ENCODE results near the gene KIRREL3.

KIRREL3 gene

DNA sequence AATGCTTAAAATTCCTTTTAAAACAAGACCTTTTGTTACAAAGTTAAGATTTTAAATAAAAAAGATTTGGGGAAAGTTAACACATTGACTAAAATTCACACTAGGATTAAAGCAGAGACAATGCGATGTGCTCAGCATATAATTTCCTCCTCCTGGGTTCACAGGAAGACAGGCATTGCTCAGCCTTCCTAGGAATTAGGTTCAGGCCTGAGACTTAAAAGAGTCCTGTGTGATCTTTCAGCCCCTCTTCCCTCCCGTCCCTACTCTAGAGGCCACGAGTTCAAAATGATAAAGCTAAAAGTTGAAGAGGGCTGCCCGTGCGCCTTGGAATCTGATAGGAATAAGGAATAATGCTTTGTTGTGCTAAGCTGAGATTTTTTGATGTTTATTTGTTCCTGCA lies 218.6 kb downstream of the KIRREL3 start:
- H3K4me1 ChIP-seq (ENCODE audit: insufficient read depth, insufficient read length): no peaks in the 10 kb centered on the region

GRCh38 chr11:126776119-126776518 lies 224.5 kb downstream of the KIRREL3 start:
- no peaks in the 10 kb centered on the region for H3K36me3 ChIP-seq (ENCODE audit: insufficient read depth, insufficient read length, low read length)
- H3K9me3 ChIP-seq (ENCODE audit: insufficient read depth, low read length): no peaks in the 10 kb centered on the region
- no peak for DNase-seq (ENCODE audit: low read depth, low spot score)
- TF ChIP-seq ZNF274 (IDR thresholded peaks at IDR 0.05; ENCODE audit: low read depth, low read length) (no peak), YY1 (IDR thresholded peaks at IDR 0.05; ENCODE audit: insufficient read depth, insufficient read length) (no peak), SUZ12 (IDR thresholded peaks at IDR 0.05; ENCODE audit: extremely low read depth, insufficient read depth, insufficient read length) (no peak)
- H3K4me3 ChIP-seq (ENCODE audit: insufficient read length, low read depth): no peak overlapping the region
- H3K9ac ChIP-seq (ENCODE audit: insufficient read length, low read depth): no peak overlapping the region
- H3K27me3 ChIP-seq (ENCODE audit: insufficient read depth, insufficient read length): no peaks in the 10 kb centered on the region
- no peaks in the 10 kb centered on the region for H3K4me1 ChIP-seq (ENCODE audit: insufficient read depth, insufficient read length)

More for the DNA sequence above, 218.6 kb downstream of the KIRREL3 start:
- TF ChIP-seq ZNF274 (IDR thresholded peaks at IDR 0.05; ENCODE audit: low read depth, low read length): no peak
- TF ChIP-seq SUZ12 (IDR thresholded peaks at IDR 0.05; ENCODE audit: extremely low read depth, insufficient read depth, insufficient read length): no peak
- no peak for TF ChIP-seq YY1 (IDR thresholded peaks at IDR 0.05; ENCODE audit: insufficient read depth, insufficient read length)
- no peaks in the 10 kb centered on the region for H3K36me3 ChIP-seq (ENCODE audit: insufficient read depth, insufficient read length, low read length)
- H3K9ac ChIP-seq (ENCODE audit: insufficient read length, low read depth): no peak overlapping the region
- DNase-seq (ENCODE audit: low read depth, low spot score): no peak
- H3K27me3 ChIP-seq (ENCODE audit: insufficient read depth, insufficient read length): no peaks in the 10 kb centered on the region
- H3K9me3 ChIP-seq (ENCODE audit: insufficient read depth, low read length): no peaks in the 10 kb centered on the region
- H3K4me3 ChIP-seq (ENCODE audit: insufficient read length, low read depth): no peak overlapping the region

DNA sequence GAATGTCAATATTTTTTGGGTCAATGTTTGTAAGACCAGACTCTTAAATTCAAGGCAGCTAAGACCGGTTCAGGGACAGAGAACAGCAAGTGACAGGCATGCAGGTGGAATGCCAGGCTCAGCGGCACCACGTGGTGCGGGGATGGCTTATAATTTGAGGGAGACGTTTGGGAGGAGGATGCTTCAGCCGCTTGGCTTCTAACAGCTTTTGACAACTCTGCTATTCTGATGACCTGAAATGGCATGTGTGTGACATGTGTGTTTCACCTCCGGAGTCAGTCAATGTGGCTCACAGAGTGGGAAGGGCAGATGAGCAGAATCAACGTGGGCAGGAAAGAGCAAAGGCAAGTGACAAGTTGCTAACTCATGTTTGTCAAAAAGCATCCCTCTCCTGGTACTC lies 228.3 kb downstream of the KIRREL3 start:
- Histone ChIP-seq H3K27me3 (ENCODE audit: insufficient read depth, insufficient read length) (no peaks in the 10 kb centered on the region), H3K9ac (ENCODE audit: insufficient read length, low read depth) (no peak overlapping the region), H3K36me3 (ENCODE audit: insufficient read depth, insufficient read length, low read length) (no peaks in the 10 kb centered on the region), H3K9me3 (ENCODE audit: insufficient read depth, low read length) (no peaks in the 10 kb centered on the region), H3K4me3 (ENCODE audit: insufficient read length, low read depth) (no peak overlapping the region), H3K4me1 (ENCODE audit: insufficient read depth, insufficient read length) (no peaks in the 10 kb centered on the region)
- DNase-seq (ENCODE audit: low read depth, low spot score): no peak
- TF ChIP-seq YY1 (IDR thresholded peaks at IDR 0.05; ENCODE audit: insufficient read depth, insufficient read length) (no peak), ZNF274 (IDR thresholded peaks at IDR 0.05; ENCODE audit: low read depth, low read length) (no peak), SUZ12 (IDR thresholded peaks at IDR 0.05; ENCODE audit: extremely low read depth, insufficient read depth, insufficient read length) (no peak)

DNA sequence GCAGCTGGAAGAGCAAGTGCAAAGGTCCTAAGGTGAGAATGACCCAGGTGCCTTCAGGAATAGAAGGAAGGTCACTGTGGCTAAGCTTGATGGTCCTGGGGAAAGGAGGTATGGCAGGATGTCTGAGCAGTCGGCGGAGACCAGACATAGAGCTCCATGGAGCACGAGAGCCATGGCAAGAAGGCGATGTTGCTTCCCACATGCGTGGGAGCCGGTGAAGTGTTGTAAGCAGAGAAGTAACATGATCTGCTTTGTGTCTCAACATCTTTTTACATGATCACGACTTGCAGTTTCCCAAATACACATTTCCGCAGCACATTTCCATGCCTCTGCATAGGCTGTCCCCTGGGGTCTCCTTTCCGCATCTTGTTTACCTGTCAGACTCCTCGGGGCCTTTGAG lies 231.9 kb downstream of the KIRREL3 start:
- no peaks in the 10 kb centered on the region for H3K27me3 ChIP-seq (ENCODE audit: insufficient read depth, insufficient read length)
- DNase-seq (ENCODE audit: low read depth, low spot score): no peak
- no peak overlapping the region for H3K9ac ChIP-seq (ENCODE audit: insufficient read length, low read depth)
- no peaks in the 10 kb centered on the region for H3K36me3 ChIP-seq (ENCODE audit: insufficient read depth, insufficient read length, low read length)
- no peaks in the 10 kb centered on the region for H3K4me1 ChIP-seq (ENCODE audit: insufficient read depth, insufficient read length)
- no peaks in the 10 kb centered on the region for H3K9me3 ChIP-seq (ENCODE audit: insufficient read depth, low read length)
- TF ChIP-seq ZNF274 (IDR thresholded peaks at IDR 0.05; ENCODE audit: low read depth, low read length) (no peak), SUZ12 (IDR thresholded peaks at IDR 0.05; ENCODE audit: extremely low read depth, insufficient read depth, insufficient read length) (no peak), YY1 (IDR thresholded peaks at IDR 0.05; ENCODE audit: insufficient read depth, insufficient read length) (no peak)
- H3K4me3 ChIP-seq (ENCODE audit: insufficient read length, low read depth): no peak overlapping the region

- Histone ChIP-seq H3K9ac (ENCODE audit: insufficient read length, low read depth) (no peak overlapping the region), H3K27me3 (ENCODE audit: insufficient read depth, insufficient read length) (no peaks in the 10 kb centered on the region), H3K9me3 (ENCODE audit: insufficient read depth, low read length) (no peaks in the 10 kb centered on the region), H3K4me1 (ENCODE audit: insufficient read depth, insufficient read length) (no peaks in the 10 kb centered on the region), H3K4me3 (ENCODE audit: insufficient read length, low read depth) (no peak overlapping the region), H3K36me3 (ENCODE audit: insufficient read depth, insufficient read length, low read length) (no peaks in the 10 kb centered on the region)
- TF ChIP-seq ZNF274 (IDR thresholded peaks at IDR 0.05; ENCODE audit: low read depth, low read length): no peak
- no peak for TF ChIP-seq YY1 (IDR thresholded peaks at IDR 0.05; ENCODE audit: insufficient read depth, insufficient read length)
- TF ChIP-seq SUZ12 (IDR thresholded peaks at IDR 0.05; ENCODE audit: extremely low read depth, insufficient read depth, insufficient read length): no peak
- DNase-seq (ENCODE audit: low read depth, low spot score): no peak
These were observed 234.1 kb downstream of the KIRREL3 start for GRCh38 chr11:126766440-126766839.

- no peak for DNase-seq (ENCODE audit: low read depth, low spot score)
- Histone ChIP-seq H3K36me3 (ENCODE audit: insufficient read depth, insufficient read length, low read length) (no peaks in the 10 kb centered on the region), H3K9ac (ENCODE audit: insufficient read length, low read depth) (no peak overlapping the region), H3K4me1 (ENCODE audit: insufficient read depth, insufficient read length) (no peaks in the 10 kb centered on the region), H3K4me3 (ENCODE audit: insufficient read length, low read depth) (no peak overlapping the region), H3K9me3 (ENCODE audit: insufficient read depth, low read length) (no peaks in the 10 kb centered on the region), H3K27me3 (ENCODE audit: insufficient read depth, insufficient read length) (no peaks in the 10 kb centered on the region)
- no peak for TF ChIP-seq SUZ12 (IDR thresholded peaks at IDR 0.05; ENCODE audit: extremely low read depth, insufficient read depth, insufficient read length)
- TF ChIP-seq ZNF274 (IDR thresholded peaks at IDR 0.05; ENCODE audit: low read depth, low read length): no peak
- TF ChIP-seq YY1 (IDR thresholded peaks at IDR 0.05; ENCODE audit: insufficient read depth, insufficient read length): no peak
These were observed 235.4 kb downstream of the KIRREL3 start for GRCh38 chr11:126765196-126765595.

- TF ChIP-seq ZNF274 (IDR thresholded peaks at IDR 0.05; ENCODE audit: low read depth, low read length) (no peak), SUZ12 (IDR thresholded peaks at IDR 0.05; ENCODE audit: extremely low read depth, insufficient read depth, insufficient read length) (no peak), YY1 (IDR thresholded peaks at IDR 0.05; ENCODE audit: insufficient read depth, insufficient read length) (no peak)
- Histone ChIP-seq H3K9ac (ENCODE audit: insufficient read length, low read depth) (no peak overlapping the region), H3K36me3 (ENCODE audit: insufficient read depth, insufficient read length, low read length) (no peaks in the 10 kb centered on the region), H3K4me1 (ENCODE audit: insufficient read depth, insufficient read length) (no peaks in the 10 kb centered on the region), H3K9me3 (ENCODE audit: insufficient read depth, low read length) (no peaks in the 10 kb centered on the region), H3K27me3 (ENCODE audit: insufficient read depth, insufficient read length) (no peaks in the 10 kb centered on the region), H3K4me3 (ENCODE audit: insufficient read length, low read depth) (no peak overlapping the region)
- DNase-seq (ENCODE audit: low read depth, low spot score): no peak
These were observed 236.3 kb downstream of the KIRREL3 start for GRCh38 chr11:126764231-126764630.

Data from NT2/D1 (cell line).